Retinal pigment epithelial cell (primary cell): ENCODE data around the gene ANKRD10.

Source experiments
- DNase-seq: peaks from one replicate; pipeline ENCODE4 v3.0.0-alpha.2; 2010; ENCODE audit warnings: low read depth
- H3K4me3 ChIP-seq: 2 replicates; pipeline ENCODE4 v1.5.1; 2011; ENCODE audit warnings: mild to moderate bottlenecking, low read length, control low read depth, moderate library complexity
- TF ChIP-seq, protein P1 (sequence below): conservative IDR thresholded peaks from 2 replicates; pipeline ENCODE4 v1.5.1; 2011; ENCODE audit warnings: low read depth, low read length, control low read depth, inconsistent platforms

Gene ANKRD10

DNA sequence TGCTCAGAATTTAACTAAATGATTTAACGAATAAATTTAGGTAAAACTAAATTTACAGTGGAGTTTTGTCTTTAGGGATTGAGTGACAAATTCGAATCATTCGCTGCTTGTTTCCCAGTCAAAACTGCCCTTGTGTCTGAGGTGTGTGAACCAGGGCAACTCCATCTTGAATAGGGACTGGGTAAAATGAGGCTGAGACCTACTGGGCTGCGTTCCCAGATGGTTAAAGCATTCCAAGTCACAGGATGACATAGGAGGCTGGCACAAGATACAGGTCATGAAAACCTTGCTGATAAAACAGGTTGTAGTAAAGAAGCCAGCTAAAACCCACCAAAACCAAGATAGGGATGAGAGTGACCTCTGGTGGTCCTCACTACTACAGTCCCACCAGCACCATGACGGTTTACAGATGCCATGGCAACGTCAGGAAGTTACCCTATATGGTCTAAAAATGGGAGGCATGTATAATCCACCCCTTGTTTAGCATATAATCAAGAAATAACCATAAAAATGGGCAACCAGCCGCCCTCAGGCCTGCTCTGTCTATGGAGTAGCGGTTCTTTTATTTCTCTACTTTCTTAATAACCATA is 10.2 kb upstream of the ANKRD10 start:
- TF ChIP-seq, protein P1, sequence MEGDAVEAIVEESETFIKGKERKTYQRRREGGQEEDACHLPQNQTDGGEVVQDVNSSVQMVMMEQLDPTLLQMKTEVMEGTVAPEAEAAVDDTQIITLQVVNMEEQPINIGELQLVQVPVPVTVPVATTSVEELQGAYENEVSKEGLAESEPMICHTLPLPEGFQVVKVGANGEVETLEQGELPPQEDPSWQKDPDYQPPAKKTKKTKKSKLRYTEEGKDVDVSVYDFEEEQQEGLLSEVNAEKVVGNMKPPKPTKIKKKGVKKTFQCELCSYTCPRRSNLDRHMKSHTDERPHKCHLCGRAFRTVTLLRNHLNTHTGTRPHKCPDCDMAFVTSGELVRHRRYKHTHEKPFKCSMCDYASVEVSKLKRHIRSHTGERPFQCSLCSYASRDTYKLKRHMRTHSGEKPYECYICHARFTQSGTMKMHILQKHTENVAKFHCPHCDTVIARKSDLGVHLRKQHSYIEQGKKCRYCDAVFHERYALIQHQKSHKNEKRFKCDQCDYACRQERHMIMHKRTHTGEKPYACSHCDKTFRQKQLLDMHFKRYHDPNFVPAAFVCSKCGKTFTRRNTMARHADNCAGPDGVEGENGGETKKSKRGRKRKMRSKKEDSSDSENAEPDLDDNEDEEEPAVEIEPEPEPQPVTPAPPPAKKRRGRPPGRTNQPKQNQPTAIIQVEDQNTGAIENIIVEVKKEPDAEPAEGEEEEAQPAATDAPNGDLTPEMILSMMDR = peak; percentile 33
- DNase-seq = no peak
- H3K4me3 ChIP-seq = no peak overlapping the region

DNA sequence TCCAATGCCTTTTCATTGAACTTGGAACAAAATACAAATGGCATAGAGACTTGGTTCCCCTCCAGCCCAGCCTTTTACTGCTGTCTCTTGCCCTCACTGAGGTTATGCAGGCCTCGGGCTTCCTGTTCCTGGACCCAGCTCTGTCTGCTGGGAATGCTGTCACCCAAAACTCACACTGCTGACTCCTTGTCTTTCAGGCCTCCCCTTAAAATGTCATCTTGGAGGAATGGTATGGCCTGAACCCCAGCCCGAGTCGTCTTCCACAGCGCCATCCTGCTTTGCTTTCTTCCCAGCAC is 9.7 kb upstream of the ANKRD10 start:
- DNase-seq = no peak
- no peak overlapping the region for H3K4me3 ChIP-seq
- TF ChIP-seq, protein P1 = no peak

DNA sequence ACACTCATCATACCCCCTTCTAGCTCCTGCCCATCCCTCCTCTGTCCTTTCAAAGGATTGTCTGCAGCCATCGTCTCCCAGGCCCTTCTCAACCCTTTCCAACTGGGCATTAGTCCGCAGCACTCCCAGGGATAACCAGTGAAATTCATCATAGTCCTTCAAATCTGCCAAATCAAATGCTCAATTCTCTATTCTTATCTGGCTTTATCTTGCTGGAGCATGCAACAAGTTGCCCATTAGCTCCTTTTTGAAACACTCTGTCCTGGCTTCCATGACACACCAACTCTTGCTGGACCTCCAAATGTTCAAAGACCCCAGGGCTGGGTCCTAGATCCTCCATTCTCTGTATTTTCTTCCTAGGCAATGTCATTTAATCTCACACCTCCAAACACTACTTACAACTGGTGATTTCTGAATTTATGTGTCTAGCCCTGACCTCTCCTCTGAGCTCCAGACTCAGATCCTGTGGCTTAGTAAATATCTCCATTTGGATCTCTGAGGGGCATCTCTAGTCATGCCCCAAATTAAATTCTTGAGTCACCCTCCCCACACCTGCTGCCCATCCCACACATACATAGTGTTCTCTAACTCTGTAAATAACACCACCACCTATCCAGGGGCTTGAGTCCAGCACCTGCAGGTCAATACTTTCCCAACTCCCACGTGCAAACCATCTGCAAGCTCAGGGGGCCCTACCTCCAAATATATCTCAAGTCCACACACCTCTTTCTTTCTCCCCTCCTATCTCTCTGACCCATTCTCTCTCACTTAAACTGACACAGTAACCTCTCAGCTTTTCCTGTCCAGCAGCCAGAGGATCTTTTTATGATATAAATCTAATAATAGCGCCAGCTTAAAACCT is 9.1 kb upstream of the ANKRD10 start:
- no peak for DNase-seq
- H3K4me3 ChIP-seq = no peak overlapping the region
- TF ChIP-seq, protein P1 = no peak

DNA sequence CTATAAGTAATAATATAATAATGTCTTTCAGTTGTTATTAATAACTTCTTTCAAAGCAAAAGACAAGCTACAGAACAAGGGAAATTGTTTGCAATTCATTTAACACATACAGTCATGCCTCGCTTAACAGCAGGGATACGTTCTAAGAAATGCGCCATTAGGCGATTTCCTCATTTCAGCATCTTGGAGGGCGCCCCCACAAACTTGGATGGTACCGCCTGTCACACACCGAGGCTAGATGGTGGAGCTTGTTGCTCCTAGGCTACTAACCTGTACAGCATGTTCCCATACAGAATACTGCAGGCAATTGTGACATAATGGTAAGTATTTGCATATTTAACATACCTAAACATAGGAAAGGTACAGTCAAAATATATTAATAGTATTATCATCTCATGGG is 8.2 kb upstream of the ANKRD10 start:
- no peak for DNase-seq
- TF ChIP-seq, protein P1 = no peak
- no peak overlapping the region for H3K4me3 ChIP-seq

DNA sequence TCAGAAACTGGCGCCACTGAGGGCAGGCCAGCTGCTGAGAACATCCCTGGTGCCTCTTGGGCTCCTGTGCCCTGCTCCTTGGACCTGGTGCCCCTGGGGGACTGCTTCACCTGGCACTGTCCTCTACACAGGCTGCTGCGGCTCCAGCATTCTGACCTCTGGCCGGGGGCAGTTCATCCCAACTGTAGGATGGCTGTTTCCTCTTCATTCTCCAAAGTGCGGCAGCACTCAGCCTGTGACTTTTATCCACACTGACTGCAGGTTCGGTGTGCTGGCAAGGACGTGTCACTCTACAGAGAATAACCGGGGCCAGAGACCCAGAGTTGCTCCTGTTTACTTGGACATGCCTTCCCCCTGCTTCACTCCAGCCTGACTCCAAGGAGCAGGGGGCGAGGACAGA is 7.6 kb upstream of the ANKRD10 start:
- no peak overlapping the region for H3K4me3 ChIP-seq
- TF ChIP-seq, protein P1 = no peak
- DNase-seq = no peak

DNA sequence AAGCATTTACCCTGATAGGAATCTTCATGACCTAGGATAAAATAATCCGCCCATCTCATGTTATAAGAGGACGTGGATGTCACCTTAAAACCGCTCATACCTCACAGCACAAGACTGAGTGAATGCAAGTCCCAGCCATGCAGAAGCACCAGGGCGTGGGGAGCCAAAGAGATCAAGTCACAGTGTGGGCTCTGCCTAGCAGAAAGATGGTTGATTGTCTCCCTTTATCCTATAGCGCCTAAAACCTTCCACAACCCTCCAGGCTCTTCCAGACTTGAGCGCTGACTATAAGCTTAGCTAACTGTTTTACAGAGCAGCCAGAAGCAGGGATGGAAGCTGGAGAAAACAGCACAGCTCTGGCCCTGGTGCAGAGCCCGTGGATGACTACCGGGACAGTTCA is 6.8 kb upstream of the ANKRD10 start:
- TF ChIP-seq, protein P1 = no peak
- no peak overlapping the region for H3K4me3 ChIP-seq
- DNase-seq = no peak

DNA sequence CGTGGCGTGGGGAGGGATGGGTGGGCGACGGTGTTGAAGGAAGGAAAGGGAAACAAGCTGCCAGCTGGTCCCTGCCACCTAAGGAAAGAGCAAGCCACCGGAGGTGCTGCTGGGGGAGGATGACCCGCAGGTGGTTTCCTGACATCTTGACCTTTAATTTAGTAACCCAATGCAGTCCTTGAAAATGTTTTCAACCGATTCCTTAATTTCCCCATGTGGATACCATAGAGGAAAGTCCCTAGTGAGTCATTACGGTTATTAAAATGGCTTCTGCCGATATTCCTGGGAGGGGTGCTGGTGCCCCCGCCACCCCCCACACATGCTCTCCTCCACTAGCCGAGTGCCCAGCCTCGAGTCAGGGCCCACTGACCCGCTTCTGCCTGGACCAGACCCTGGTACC is 6.3 kb upstream of the ANKRD10 start:
- TF ChIP-seq, protein P1 = no peak
- no peak for DNase-seq
- H3K4me3 ChIP-seq = no peak overlapping the region
